ENCODE data around the gene PLCB2.

Gene PLCB2

GRCh38 chr15:40339621-40339945 is 31.8 kb upstream of the PLCB2 start:
- no peak for TF ChIP-seq POLR2AphosphoS5 (IDR thresholded peaks at IDR 0.05; ENCODE audit: low read depth)
- Histone ChIP-seq H3K4me3 (replicated peaks; ENCODE audit: insufficient read depth, low read length) (no peak overlapping the region), H3K27me3 (ENCODE audit: insufficient read depth, poor library complexity, severe bottlenecking) (no peaks in the 10 kb centered on the region), H3K27ac (replicated peaks) (no peak overlapping the region)
- DNase-seq (ENCODE audit: low read depth in 1 of 2, low spot score in 1 of 2), result no peak

- no peak for TF ChIP-seq REST (IDR thresholded peaks at IDR 0.05; ENCODE audit: insufficient replicate concordance, low read depth)
- no peak for TF ChIP-seq POLR2AphosphoS5 (IDR thresholded peaks at IDR 0.05; ENCODE audit: low read depth)
- no peak for TF ChIP-seq CTCF (IDR thresholded peaks at IDR 0.05; ENCODE audit: insufficient read depth, low read length)
- Histone ChIP-seq H3K27me3 (ENCODE audit: insufficient read depth, poor library complexity, severe bottlenecking) (no peaks in the 10 kb centered on the region), H3K4me3 (replicated peaks; ENCODE audit: insufficient read depth, low read length) (no peak overlapping the region), H3K27ac (replicated peaks) (no peak overlapping the region)
- DNase-seq (ENCODE audit: low read depth in 1 of 2, low spot score in 1 of 2), result no peak
Observed at GRCh38 chr15:40338921-40339620, 31.3 kb upstream of the PLCB2 start.

GRCh38 chr15:40338041-40338657 is 30.4 kb upstream of the PLCB2 start:
- Histone ChIP-seq H3K27me3 (ENCODE audit: insufficient read depth, poor library complexity, severe bottlenecking) (no peaks in the 10 kb centered on the region), H3K27ac (replicated peaks) (no peak overlapping the region), H3K4me3 (replicated peaks; ENCODE audit: insufficient read depth, low read length) (no peak overlapping the region)
- TF ChIP-seq REST (IDR thresholded peaks at IDR 0.05; ENCODE audit: insufficient replicate concordance, low read depth), result no peak
- TF ChIP-seq CTCF (IDR thresholded peaks at IDR 0.05; ENCODE audit: insufficient read depth, low read length), result peak; percentile 91
- no peak for TF ChIP-seq SPI1 (IDR thresholded peaks at IDR 0.05; ENCODE audit: borderline replicate concordance, low read depth)
- TF ChIP-seq POLR2AphosphoS5 (IDR thresholded peaks at IDR 0.05; ENCODE audit: low read depth), result no peak
- no peak for TF ChIP-seq GABPA (IDR thresholded peaks at IDR 0.05; ENCODE audit: low read depth)
- DNase-seq (ENCODE audit: low read depth in 1 of 2, low spot score in 1 of 2), result peak in 1 of 2 experiments; percentile 84

- no peak for TF ChIP-seq POLR2AphosphoS5 (IDR thresholded peaks at IDR 0.05; ENCODE audit: low read depth)
- TF ChIP-seq GABPA (IDR thresholded peaks at IDR 0.05; ENCODE audit: low read depth), result no peak
- no peak for TF ChIP-seq SPI1 (IDR thresholded peaks at IDR 0.05; ENCODE audit: borderline replicate concordance, low read depth)
- no peak for TF ChIP-seq CTCF (IDR thresholded peaks at IDR 0.05; ENCODE audit: insufficient read depth, low read length)
- no peak for TF ChIP-seq REST (IDR thresholded peaks at IDR 0.05; ENCODE audit: insufficient replicate concordance, low read depth)
- H3K4me3 ChIP-seq (replicated peaks; ENCODE audit: insufficient read depth, low read length), result no peak overlapping the region
- no peak overlapping the region for H3K27ac ChIP-seq (replicated peaks)
- DNase-seq (ENCODE audit: low read depth in 1 of 2, low spot score in 1 of 2), result no peak
- no peaks in the 10 kb centered on the region for H3K27me3 ChIP-seq (ENCODE audit: insufficient read depth, poor library complexity, severe bottlenecking)
Observed at GRCh38 chr15:40337597-40337996, 29.9 kb upstream of the PLCB2 start.
